HepG2 (cell line): ENCODE measurements around the gene DUSP22. TPM values are rescaled to one million over a fixed set of nuclear protein-coding genes. Genes with fewer than 3 reads are reported as not detected.

Experiments
- ATAC-seq: fragments of 200-7000 bp; cut with Tn5 transposase; 3 replicates; pipeline ENCODE4 v1.9.1; 2020; ENCODE audit warnings: mild to moderate bottlenecking, moderate library complexity
- BruUV-seq: library from RNA; stranded (reverse); fragments of 400-500 nt; replicated peaks from 2 replicates; lab custom pipeline; 2021; lab: Mats Ljungman, UMichigan
- CTCF ChIA-PET: fragments of 300-600 bp; formaldehyde crosslinking; extraction: SDS; loops from one replicate; lab custom pipeline; 2021; ENCODE audit warnings: low total read pairs, inconsistent platforms, low intra/inter-chr PET ratio; lab: Yijun Ruan, JAX
- POLR2A ChIA-PET: fragments of 350-600 bp; sonication (Branson Sonifier 250); formaldehyde crosslinking; loops from one replicate; lab custom pipeline; 2020; ENCODE audit warnings: antibody characterized with exemption, inconsistent platforms; lab: Yijun Ruan, JAX
- DNase-seq: peaks from one replicate; pipeline ENCODE4 v3.0.0-alpha.2; 2015; ENCODE audit warnings: low spot score
- FAIRE-seq: peaks from 3 replicates; lab custom pipeline; 2011; peaks lifted over from hg19 to GRCh38; lab: Jason Lieb, UNC
- H2AFZ ChIP-seq: one replicate; pipeline ENCODE4 v1.6.1; 2011; ENCODE audit warnings: low read length, inconsistent platforms
- H3K27ac ChIP-seq: fragments of 300-600 bp; 3 replicates; pipeline ENCODE4 v1.8.0; 2011; ENCODE audit warnings: mixed run types, mild to moderate bottlenecking, mixed read lengths, low read length, inconsistent platforms; ENCODE audit not compliant: insufficient read depth; ENCODE audit errors: extremely low read length
- H3K27me3 ChIP-seq, 2 experiments: fragments of 200-600 bp in 1 of 2; 2 replicates in 1 of 2; 3 replicates in 1 of 2; pipeline versions ENCODE4 v1.6.0 to v1.8.0; 2011; ENCODE audit warnings: low read length in 2 of 2, mild to moderate bottlenecking in 2 of 2, moderate library complexity in 2 of 2, inconsistent platforms in 1 of 2; ENCODE audit not compliant: insufficient read depth in 2 of 2, control insufficient read depth in 1 of 2
- H3K36me3 ChIP-seq, 2 experiments: fragments of 200-600 bp in 1 of 2; replicated peaks in 1 of 2; 2 replicates in 1 of 2; 3 replicates in 1 of 2; pipeline versions ENCODE4 v1.5.1 to v1.8.0; 2011; ENCODE audit warnings: low read length in 2 of 2, inconsistent platforms in 1 of 2; ENCODE audit not compliant: insufficient read depth in 2 of 2, control insufficient read depth in 1 of 2
- H3K4me1 ChIP-seq: 2 replicates; pipeline ENCODE4 v1.5.1; 2012; ENCODE audit warnings: low read length, inconsistent platforms; ENCODE audit not compliant: insufficient read depth
- H3K4me2 ChIP-seq: 2 replicates; pipeline ENCODE4 v1.6.0; 2011; ENCODE audit warnings: low read depth, low read length, inconsistent platforms
- H3K4me3 ChIP-seq, 3 experiments: fragments of 200-600 bp in 1 of 3; sonication (generic), shearing (Covaris generic) in 1 of 3; replicated peaks in 1 of 3; 2 replicates each; pipeline ENCODE4 v1.5.1; 2011 to 2016; ENCODE audit warnings: low read length in 3 of 3, inconsistent platforms in 2 of 3, low read depth in 2 of 3, mild to moderate bottlenecking in 2 of 3, control low read depth in 1 of 3, mixed read lengths in 1 of 3; ENCODE audit not compliant: insufficient read depth in 1 of 3
- H3K79me2 ChIP-seq: one replicate; pipeline ENCODE4 v1.6.1; 2011; ENCODE audit warnings: low read length, inconsistent platforms; ENCODE audit not compliant: insufficient read depth
- H3K9ac ChIP-seq: 2 replicates; pipeline ENCODE4 v1.6.0; 2011; ENCODE audit warnings: mild to moderate bottlenecking, low read depth, low read length, inconsistent platforms; ENCODE audit not compliant: insufficient read depth
- H3K9me3 ChIP-seq: 2 replicates; pipeline ENCODE4 v1.5.1; 2012; ENCODE audit warnings: mild to moderate bottlenecking, low read length
- H4K20me1 ChIP-seq: 2 replicates; pipeline ENCODE4 v1.6.0; 2011; ENCODE audit warnings: inconsistent platforms, mild to moderate bottlenecking, low read length, moderate library complexity; ENCODE audit not compliant: insufficient read depth
- AGO2 ChIP-seq: fragments of 200-400 bp; formaldehyde crosslinking; optimal IDR thresholded peaks from 2 replicates; pipeline ENCODE3; 2017; ENCODE audit warnings: mild to moderate bottlenecking, low read depth, low read length, moderate library complexity
- GABPB1 ChIP-seq: IDR thresholded peaks from 2 replicates; pipeline ENCODE4 v1.6.1; 2016; ENCODE audit warnings: mild to moderate bottlenecking, missing genetic modification reagents, moderate library complexity, missing compliant biosample characterization
- MYPOP ChIP-seq: sonication (generic); formaldehyde crosslinking; IDR thresholded peaks from 2 replicates; pipeline ENCODE4 v1.8.1; 2023; ENCODE audit warnings: mild to moderate bottlenecking, moderate library complexity, missing genetic modification reagents
- PBX2 ChIP-seq: IDR thresholded peaks from 2 replicates; pipeline ENCODE4 v1.6.1; 2016; ENCODE audit warnings: control low read depth
- TIGD3 ChIP-seq: sonication (generic); formaldehyde crosslinking; IDR thresholded peaks from 2 replicates; pipeline ENCODE4 v1.5.1; 2020; ENCODE audit warnings: mild to moderate bottlenecking, missing genetic modification reagents, borderline replicate concordance
- TMF1 ChIP-seq: sonication (generic); formaldehyde crosslinking; IDR thresholded peaks from 2 replicates; pipeline ENCODE4 v1.8.1; 2022; ENCODE audit warnings: low read depth, missing genetic modification reagents
- XBP1 ChIP-seq: sonication (generic); formaldehyde crosslinking; IDR thresholded peaks from 2 replicates; pipeline ENCODE4 v1.5.0; 2020; ENCODE audit warnings: missing genetic modification reagents
- ZFP82 ChIP-seq: sonication (generic); formaldehyde crosslinking; IDR thresholded peaks from 2 replicates; pipeline ENCODE4 v1.5.1; 2020; ENCODE audit warnings: mild to moderate bottlenecking, missing genetic modification reagents, borderline replicate concordance
- ZNF33A ChIP-seq: sonication (generic); formaldehyde crosslinking; IDR thresholded peaks from 2 replicates; pipeline ENCODE4 v1.5.1; 2020; ENCODE audit warnings: missing genetic modification reagents, mild to moderate bottlenecking, moderate library complexity, borderline replicate concordance
- ZNF432 ChIP-seq: sonication (generic); formaldehyde crosslinking; IDR thresholded peaks from 2 replicates; pipeline ENCODE4 v1.5.0; 2020; ENCODE audit warnings: missing genetic modification reagents, mild to moderate bottlenecking, borderline replicate concordance
- ZNF614 ChIP-seq: IDR thresholded peaks from 2 replicates; pipeline ENCODE4 v1.6.1; 2018; ENCODE audit warnings: missing biosample characterization, missing genetic modification reagents, inconsistent platforms, borderline replicate concordance
- ZNF629 ChIP-seq: sonication (generic); formaldehyde crosslinking; conservative IDR thresholded peaks from 2 replicates; pipeline ENCODE4 v1.5.0; 2020; ENCODE audit warnings: missing genetic modification reagents
- WGBS: methylation state at CpG from one replicate; pipeline ENCODE4 v1.1.6; 2017; ENCODE audit warnings: low lambda C conversion rate; 5-methylcytosine and 5-hydroxymethylcytosine counted together
- in situ Hi-C: cut with HindIII; loops from 2 replicates; pipeline ENCODE4 v1.10.0; 2017; ENCODE audit warnings: low pct_unique_long_range_greater_than_20kb; ENCODE audit not compliant: extremely low pct_ligation_motif_present
- intact Hi-C: fragments of 100-400 bp; cut with micrococcal nuclease; formaldehyde crosslinking; loops from one replicate; pipeline ENCODE4 v1.10.0; 2022; ENCODE audit not compliant: unreplicated experiment
- polyA plus RNA-seq, 8 experiments: library from polyadenylated mRNA; depleted of rRNA in 3 of 8; stranded (reverse) in 7 of 8; unstranded in 1 of 8; fragments of >200 nt; fragmentation: Illumina TruSeq in 4 of 8; extraction: Trizol in 4 of 8; gene quantifications; 2 replicates each; pipeline versions ENCODE4 v1.2.1 to v1.2.3, GENCODE V29; 2011 to 2016; ENCODE audit warnings: low read depth in 4 of 8, missing spikeins in 1 of 8, mixed read lengths in 1 of 8; ENCODE audit not compliant: insufficient read depth in 1 of 8
- total RNA-seq, 5 experiments: library from RNA; depleted of rRNA; stranded (reverse); fragments of >200 nt; fragmentation: Illumina TruSeq; extraction: Trizol; gene quantifications; 2 replicates each; pipeline ENCODE4 v1.2.3, GENCODE V29; 2016; ENCODE audit warnings: low read depth in 1 of 5

The DUSP22 gene
- total and polyA plus RNA-seq, 2 of the 13 experiments (the other 11 are each of a cell fraction or from before 2014, with no cell fraction given), result 20.2 to 32.8 TPM

- TF ChIP-seq MYPOP (CRISPR knock-in tag) (no peak), ZFP82 (CRISPR knock-in tag) (no peak), AGO2 (no peak)
Observed at GRCh38 chr6:287489-287860, 4.8 kb upstream of the DUSP22 start (continued).

- H3K4me3 ChIP-seq, result no peak overlapping the region
- TF ChIP-seq TIGD3 (CRISPR knock-in tag) (no peak), ZNF432 (no peak), PBX2 (CRISPR knock-in tag) (no peak), GABPB1 (CRISPR knock-in tag) (no peak), ZNF614 (CRISPR knock-in tag) (no peak), ZNF629 (CRISPR knock-in tag) (no peak), ZNF33A (CRISPR knock-in tag) (no peak), TMF1 (no peak), XBP1 (CRISPR knock-in tag) (no peak)
- TF ChIP-seq, all 625 proteins: peak for 0
- intact Hi-C loops, result no loop called here
- CTCF ChIA-PET, result no interaction called here
- peaks cover 0 to 22% of the 10 kb centered on the region in 2 experiments for H3K27me3 ChIP-seq
- no peaks in the 10 kb centered on the region for H3K9me3 ChIP-seq
- in situ Hi-C loops, result no loop called here
- BruUV-seq, result no TSS peak
- no peak overlapping the region for H3K4me2 ChIP-seq
- 41% methylated on average over 3 of the region's 3 CpGs for WGBS
- no peaks in the 10 kb centered on the region for H4K20me1 ChIP-seq
- peaks cover 12% of the 10 kb centered on the region for H3K79me2 ChIP-seq
- no peak overlapping the region for H2AFZ ChIP-seq
- POLR2A ChIA-PET, result no interaction called here
- H3K4me1 ChIP-seq, result peaks cover 12% of the 10 kb centered on the region
- ATAC-seq (no peak), DNase-seq (no peak), FAIRE-seq (no peak)
- no peak overlapping the region for H3K27ac ChIP-seq
- H3K9ac ChIP-seq, result no peak overlapping the region
- no peaks in the 10 kb centered on the region for H3K36me3 ChIP-seq
Observed at GRCh38 chr6:288866-289265, 3.4 kb upstream of the DUSP22 start.
